PC-3 (cell line): ENCODE results near the gene PRUNE2. TPM values are rescaled to one million over a fixed set of nuclear protein-coding genes. Genes with fewer than 3 reads are reported as not detected.

Experiments
- ATAC-seq: fragments of 200-7000 bp; cut with Tn5 transposase; 2 replicates; pipeline ENCODE4 v1.9.1; 2020; ENCODE audit warnings: mild to moderate bottlenecking, moderate library complexity
- BruUV-seq: library from RNA; stranded (reverse); fragments of 400-500 nt; replicated peaks from 2 replicates; lab custom pipeline; 2021; lab: Mats Ljungman, UMichigan
- CTCF ChIA-PET: fragments of 300-600 bp; sonication (Branson Sonifier 250); formaldehyde crosslinking; loops from one replicate; lab custom pipeline; 2022; ENCODE audit warnings: antibody characterized with exemption; lab: Charles Lee
- POLR2A ChIA-PET: fragments of 300-600 bp; sonication (Branson Sonifier 250); formaldehyde crosslinking; loops from one replicate; lab custom pipeline; 2022; ENCODE audit warnings: antibody characterized with exemption; ENCODE audit not compliant: unreplicated experiment; lab: Charles Lee
- DNase-seq: peaks from one replicate; pipeline ENCODE4 v3.0.0-alpha.2; 2015
- H2AFZ ChIP-seq: fragments of 300-600 bp; sonication (generic); 2 replicates; pipeline ENCODE4 v1.6.0; 2016; ENCODE audit warnings: antibody characterized with exemption, low read length
- H3F3A ChIP-seq: fragments of 300-600 bp; sonication (generic); one replicate; pipeline ENCODE4 v1.6.0; 2017; ENCODE audit warnings: antibody characterized with exemption, low read length, control low read depth, mild to moderate bottlenecking; ENCODE audit not compliant: unreplicated experiment
- H3K27ac ChIP-seq: fragments of 300-600 bp; sonication (generic); 2 replicates; pipeline ENCODE4 v1.5.1; 2016; ENCODE audit warnings: mild to moderate bottlenecking, low read length
- H3K27me3 ChIP-seq: fragments of 300-600 bp; sonication (generic); 2 replicates; pipeline ENCODE4 v1.6.1; 2016; ENCODE audit warnings: low read length, mixed read lengths
- H3K36me3 ChIP-seq: fragments of 300-600 bp; sonication (generic); 2 replicates; pipeline ENCODE4 v1.6.1; 2016; ENCODE audit warnings: low read depth, mixed run types, low read length, mixed read lengths
- H3K4me1 ChIP-seq: fragments of 300-600 bp; sonication (generic); 2 replicates; pipeline ENCODE4 v1.5.1; 2016; ENCODE audit warnings: low read length; ENCODE audit not compliant: insufficient read depth
- H3K4me2 ChIP-seq: fragments of 300-600 bp; sonication (generic); 2 replicates; pipeline ENCODE4 v1.6.0; 2016; ENCODE audit warnings: low read length
- H3K4me3 ChIP-seq: fragments of 300-600 bp; sonication (generic); 2 replicates; pipeline ENCODE4 v1.5.1; 2016; ENCODE audit warnings: mild to moderate bottlenecking, low read length, mixed read lengths
- H3K79me2 ChIP-seq: fragments of 300-600 bp; sonication (generic); 2 replicates; pipeline ENCODE4 v1.6.1; 2017; ENCODE audit warnings: low read length, mixed read lengths
- H3K9ac ChIP-seq: fragments of 300-600 bp; sonication (generic); 2 replicates; pipeline ENCODE4 v1.6.0; 2016; ENCODE audit warnings: mild to moderate bottlenecking, low read length
- H3K9me2 ChIP-seq: fragments of 300-600 bp; sonication (generic); replicated peaks from 2 replicates; pipeline ENCODE4 v1.6.1; 2016; ENCODE audit warnings: mixed run types, low read length, mixed read lengths
- H3K9me3 ChIP-seq: fragments of 300-600 bp; sonication (generic); 2 replicates; pipeline ENCODE4 v1.6.1; 2016; ENCODE audit warnings: low read length, mixed read lengths
- H4K20me1 ChIP-seq: fragments of 300-600 bp; sonication (generic); 2 replicates; pipeline ENCODE4 v1.6.1; 2016; ENCODE audit warnings: low read length, mixed read lengths
- EZH2 ChIP-seq: fragments of 300-600 bp; sonication (generic); IDR thresholded peaks from one replicate; pipeline ENCODE4 v1.6.1; 2017; ENCODE audit warnings: antibody characterized with exemption, mild to moderate bottlenecking, low read length; ENCODE audit not compliant: unreplicated experiment
- EZH2phosphoT487 ChIP-seq: fragments of 300-600 bp; sonication (generic); IDR thresholded peaks from 2 replicates; pipeline ENCODE4 v1.6.1; 2018; ENCODE audit warnings: mild to moderate bottlenecking, antibody characterized with exemption, low read length, borderline replicate concordance
- intact Hi-C: fragments of 100-400 bp; cut with micrococcal nuclease; formaldehyde crosslinking; loops from 2 replicates; pipeline ENCODE4 v1.9.0; 2023
- total RNA-seq: library from RNA; depleted of rRNA; stranded (reverse); fragments of >200 nt; gene quantifications from 2 replicates; pipeline ENCODE4 v1.2.3, GENCODE V29; 2014
- TF ChIP-seq, protein P1 (sequence below): fragments of 300-600 bp; sonication (generic); conservative IDR thresholded peaks from 2 replicates; pipeline ENCODE4 v1.5.1; 2017; ENCODE audit warnings: antibody characterized with exemption, low read depth, mild to moderate bottlenecking, low read length

PRUNE2 gene
- total RNA-seq, 1 experiment from 2014 or later: not detected

DNA sequence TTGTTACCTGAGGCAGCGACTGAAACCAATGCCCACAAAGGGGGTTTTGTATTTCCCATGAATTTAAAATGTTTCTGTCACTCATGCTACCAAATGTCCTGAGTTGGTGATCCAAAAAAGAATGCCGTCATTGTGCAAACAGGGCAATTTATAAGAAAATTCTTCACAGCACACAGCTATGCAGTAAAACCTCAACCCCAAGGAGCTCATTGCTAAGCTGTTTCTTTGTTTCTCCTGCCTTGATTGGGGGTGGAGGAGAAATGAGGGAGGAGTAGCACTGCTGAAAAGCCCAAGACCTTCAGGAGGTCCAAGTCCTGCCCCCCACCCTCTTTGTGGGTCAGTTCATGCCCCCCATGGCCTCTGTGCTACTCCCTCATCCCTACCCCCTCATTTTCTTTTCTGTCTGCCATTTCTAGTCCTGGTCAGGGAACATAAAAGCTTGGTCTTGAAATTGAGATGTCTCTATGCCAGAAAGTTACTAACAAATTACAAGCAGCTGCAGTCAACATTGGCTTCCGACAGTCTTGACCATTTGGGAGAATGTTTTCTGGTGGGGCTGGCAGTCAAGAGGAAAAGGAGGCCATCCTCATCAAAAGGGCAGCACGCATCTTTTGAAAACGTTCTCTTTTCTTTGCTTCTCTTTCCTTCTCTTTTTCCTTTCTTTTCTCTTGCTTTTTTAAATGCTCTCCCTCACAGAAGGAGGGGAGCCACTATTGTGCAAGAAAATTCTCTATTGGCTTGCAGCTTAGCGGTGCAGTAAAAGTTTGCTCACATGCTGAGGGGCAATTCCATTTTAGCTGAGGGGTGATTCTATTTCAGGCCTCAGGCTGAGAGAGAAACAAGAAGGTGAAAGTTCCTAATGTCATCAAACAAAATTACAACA, 313.6 kb downstream of the PRUNE2 start:
- Histone ChIP-seq H3K36me3 (no peaks in the 10 kb centered on the region), H3K9me2 (no peaks in the 10 kb centered on the region), H3K9ac (no peak overlapping the region), H3K27me3 (no peaks in the 10 kb centered on the region), H3K9me3 (no peaks in the 10 kb centered on the region), H2AFZ (no peak overlapping the region), H3K27ac (no peak overlapping the region), H3K4me3 (no peak overlapping the region), H3K4me1 (no peaks in the 10 kb centered on the region), H4K20me1 (no peaks in the 10 kb centered on the region), H3K4me2 (no peak overlapping the region), H3K79me2 (no peaks in the 10 kb centered on the region), H3F3A (no peaks in the 10 kb centered on the region)
- ATAC-seq (no peak), DNase-seq (no peak)
- POLR2A ChIA-PET: no interaction called here
- CTCF ChIA-PET: no interaction called here
- TF ChIP-seq EZH2: no peak
- intact Hi-C loops: no loop called here
- BruUV-seq: no TSS peak

DNA sequence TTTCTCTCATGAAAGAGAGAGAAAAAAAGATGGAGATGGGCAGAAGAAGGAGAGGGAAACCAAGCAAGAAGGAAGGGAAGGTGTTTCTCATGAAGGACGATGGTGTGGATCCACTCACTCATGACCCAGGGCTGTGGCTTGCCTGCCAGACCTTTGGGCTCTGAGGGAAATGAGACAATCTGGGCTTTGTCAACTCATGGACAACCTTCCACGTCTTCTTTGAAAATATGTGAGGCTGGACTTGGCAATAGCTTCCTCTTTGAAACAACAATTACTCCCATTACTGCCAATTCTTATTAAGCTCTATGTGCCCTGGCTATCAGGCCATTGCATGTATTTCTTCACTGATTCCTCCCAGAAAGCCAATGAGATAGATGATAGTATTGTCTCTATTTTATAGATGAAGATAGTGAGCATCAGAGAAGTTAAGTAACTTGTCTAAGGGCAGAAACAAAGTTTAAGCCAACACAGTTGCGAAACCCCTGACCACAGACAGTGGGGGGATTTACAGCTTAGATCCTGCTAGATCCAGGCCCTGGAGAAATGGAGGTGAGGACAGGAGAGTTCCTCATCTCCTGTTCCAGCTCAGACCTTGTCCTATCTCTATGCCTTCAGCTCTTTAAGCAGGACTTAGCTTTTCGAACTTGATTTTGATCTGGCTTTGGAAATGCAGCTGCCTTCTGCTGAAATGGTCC, 314.5 kb downstream of the PRUNE2 start:
- no peaks in the 10 kb centered on the region for H3F3A ChIP-seq
- no peaks in the 10 kb centered on the region for H3K4me1 ChIP-seq
- intact Hi-C loops: no loop called here
- H3K9me2 ChIP-seq: no peaks in the 10 kb centered on the region
- H3K4me2 ChIP-seq: no peak overlapping the region
- H3K9me3 ChIP-seq: no peaks in the 10 kb centered on the region
- H3K27ac ChIP-seq: no peak overlapping the region
- BruUV-seq: no TSS peak
- no peaks in the 10 kb centered on the region for H3K27me3 ChIP-seq
- no peak overlapping the region for H3K4me3 ChIP-seq
- H3K9ac ChIP-seq: no peak overlapping the region
- no peak for DNase-seq
- no peak for ATAC-seq
- H3K79me2 ChIP-seq: no peaks in the 10 kb centered on the region
- TF ChIP-seq EZH2phosphoT487 (no peak), EZH2 (no peak)
- TF ChIP-seq, protein P1, sequence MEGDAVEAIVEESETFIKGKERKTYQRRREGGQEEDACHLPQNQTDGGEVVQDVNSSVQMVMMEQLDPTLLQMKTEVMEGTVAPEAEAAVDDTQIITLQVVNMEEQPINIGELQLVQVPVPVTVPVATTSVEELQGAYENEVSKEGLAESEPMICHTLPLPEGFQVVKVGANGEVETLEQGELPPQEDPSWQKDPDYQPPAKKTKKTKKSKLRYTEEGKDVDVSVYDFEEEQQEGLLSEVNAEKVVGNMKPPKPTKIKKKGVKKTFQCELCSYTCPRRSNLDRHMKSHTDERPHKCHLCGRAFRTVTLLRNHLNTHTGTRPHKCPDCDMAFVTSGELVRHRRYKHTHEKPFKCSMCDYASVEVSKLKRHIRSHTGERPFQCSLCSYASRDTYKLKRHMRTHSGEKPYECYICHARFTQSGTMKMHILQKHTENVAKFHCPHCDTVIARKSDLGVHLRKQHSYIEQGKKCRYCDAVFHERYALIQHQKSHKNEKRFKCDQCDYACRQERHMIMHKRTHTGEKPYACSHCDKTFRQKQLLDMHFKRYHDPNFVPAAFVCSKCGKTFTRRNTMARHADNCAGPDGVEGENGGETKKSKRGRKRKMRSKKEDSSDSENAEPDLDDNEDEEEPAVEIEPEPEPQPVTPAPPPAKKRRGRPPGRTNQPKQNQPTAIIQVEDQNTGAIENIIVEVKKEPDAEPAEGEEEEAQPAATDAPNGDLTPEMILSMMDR: no peak
- ChIA-PET POLR2A (no interaction called here), CTCF (no interaction called here)
- H2AFZ ChIP-seq: no peak overlapping the region
- no peaks in the 10 kb centered on the region for H4K20me1 ChIP-seq
- H3K36me3 ChIP-seq: no peaks in the 10 kb centered on the region

DNA sequence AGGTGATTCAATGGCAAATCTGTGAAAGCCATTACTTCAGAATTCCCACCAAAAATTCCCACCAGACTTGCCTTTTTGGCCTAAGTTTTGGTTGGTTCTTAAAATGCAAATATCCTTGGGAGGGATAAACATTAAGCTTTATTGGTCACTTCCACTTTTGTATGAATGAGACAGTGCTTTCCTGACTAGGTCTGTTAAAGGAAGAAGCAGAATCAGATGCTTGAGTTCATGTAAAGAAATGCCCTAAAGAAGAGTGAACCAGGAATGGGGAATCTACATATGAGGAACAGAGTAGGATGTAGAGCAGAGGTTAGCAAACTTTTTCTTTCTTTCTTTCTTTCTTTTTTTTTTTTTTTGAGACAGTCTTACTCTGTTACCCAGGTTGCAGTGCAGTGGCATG, 317.6 kb downstream of the PRUNE2 start:
- ChIA-PET CTCF (no interaction called here), POLR2A (no interaction called here)
- Histone ChIP-seq H3K9me3 (no peaks in the 10 kb centered on the region), H3K9me2 (no peaks in the 10 kb centered on the region), H4K20me1 (no peaks in the 10 kb centered on the region), H3K4me1 (no peaks in the 10 kb centered on the region), H3F3A (no peaks in the 10 kb centered on the region), H2AFZ (no peak overlapping the region), H3K27ac (no peak overlapping the region), H3K79me2 (no peaks in the 10 kb centered on the region), H3K27me3 (no peaks in the 10 kb centered on the region), H3K4me3 (no peak overlapping the region), H3K36me3 (no peaks in the 10 kb centered on the region), H3K4me2 (no peak overlapping the region), H3K9ac (no peak overlapping the region)
- DNase-seq (no peak), ATAC-seq (no peak)
- no TSS peak for BruUV-seq
- TF ChIP-seq EZH2: no peak
- TF ChIP-seq, protein P1: no peak
- TF ChIP-seq EZH2phosphoT487: no peak
- intact Hi-C loops: no loop called here
